SK-N-SH treated with all-trans-retinoic acid at 6 μM for 48 hours (cell line): Measurements from ENCODE around the gene OSM.

Experiments
- CREB5 ChIP-seq: fragments of 250-450 bp; sonication (Bioruptor Pico); IDR thresholded peaks from 2 replicates; pipeline ENCODE4 v1.5.1; 2020; ENCODE audit warnings: low read depth, mild to moderate bottlenecking, moderate library complexity
- CSDC2 ChIP-seq: fragments of 250-450 bp; sonication (Bioruptor Pico); IDR thresholded peaks from 2 replicates; pipeline ENCODE4 v1.5.0; 2020; ENCODE audit warnings: mild to moderate bottlenecking, moderate library complexity
- CSRNP3 ChIP-seq: fragments of 250-450 bp; sonication (Bioruptor Pico); IDR thresholded peaks from 2 replicates; pipeline ENCODE4 v1.5.1; 2021; ENCODE audit warnings: mild to moderate bottlenecking, moderate library complexity
- RARB ChIP-seq: fragments of 250-450 bp; sonication (Bioruptor Pico); IDR thresholded peaks from 2 replicates; pipeline ENCODE4 v1.8.0; 2021; ENCODE audit warnings: mild to moderate bottlenecking, moderate library complexity
- SNAI2 ChIP-seq: fragments of 250-450 bp; sonication (Bioruptor Pico); IDR thresholded peaks from 2 replicates; pipeline ENCODE4 v1.5.0; 2020; ENCODE audit warnings: mild to moderate bottlenecking, moderate library complexity
- ZC3H10 ChIP-seq: fragments of 250-450 bp; sonication (Bioruptor Pico); IDR thresholded peaks from 2 replicates; pipeline ENCODE4 v1.5.1; 2021; ENCODE audit warnings: mild to moderate bottlenecking, moderate library complexity
- ZFP3 ChIP-seq: fragments of 250-450 bp; sonication (Bioruptor Pico); IDR thresholded peaks from 2 replicates; pipeline ENCODE4 v1.5.0; 2020; ENCODE audit warnings: mild to moderate bottlenecking, moderate library complexity
- ZNF565 ChIP-seq: fragments of 450-650 bp; formaldehyde crosslinking; conservative IDR thresholded peaks from 2 replicates; pipeline ENCODE4 v1.5.0; 2020; ENCODE audit warnings: low read depth, mild to moderate bottlenecking, moderate library complexity

- TF ChIP-seq CSDC2 (CRISPR knock-in tag) (no peak), CREB5 (no peak), ZNF565 (CRISPR knock-in tag) (no peak), RARB (CRISPR knock-in tag) (no peak), CSRNP3 (no peak), ZC3H10 (CRISPR knock-in tag) (no peak), ZFP3 (CRISPR knock-in tag) (no peak), SNAI2 (CRISPR knock-in tag) (no peak)
These were observed 42.3 kb downstream of the OSM start for GRCh38 chr22:30224161-30224857.
